K562 (cell line): ENCODE measurements around the gene VEGFA. TPM values are rescaled to one million over a fixed set of nuclear protein-coding genes. Genes with fewer than 3 reads are reported as not detected.

ENCODE experiments used
- ARNT ChIP-seq, 2 experiments: fragments of 450-650 bp; IDR thresholded peaks; 2 replicates each; pipeline ENCODE4 v1.6.1; 2016; ENCODE audit warnings: mild to moderate bottlenecking in 1 of 2
- ETV6 ChIP-seq, 3 experiments: fragments of 150-350 bp in 1 of 3; sonication (generic) in 1 of 3; formaldehyde crosslinking in 1 of 3; IDR thresholded peaks; 2 replicates each; pipeline versions ENCODE4 v1.6.1 to v1.8.0; 2014 to 2022; ENCODE audit warnings: borderline replicate concordance in 2 of 3, low read depth in 2 of 3, antibody characterized with exemption in 1 of 3, low read length in 1 of 3, mild to moderate bottlenecking in 1 of 3, missing genetic modification reagents in 1 of 3
- FOXM1 ChIP-seq, 2 experiments: fragments of 450-650 bp in 1 of 2; sonication (generic) in 1 of 2; formaldehyde crosslinking in 1 of 2; IDR thresholded peaks; 2 replicates each; pipeline versions ENCODE4 v1.6.1 to v1.9.0; 2017 to 2022; ENCODE audit warnings: low read depth in 2 of 2, mild to moderate bottlenecking in 2 of 2, missing genetic modification reagents in 1 of 2, moderate library complexity in 1 of 2
- MECOM ChIP-seq: fragments of 250-450 bp; sonication (Bioruptor Pico); IDR thresholded peaks from 2 replicates; pipeline ENCODE4 v1.8.0; 2022; ENCODE audit warnings: inconsistent platforms
- POLR2AphosphoS2 ChIP-seq: IDR thresholded peaks from 2 replicates; pipeline ENCODE4 v1.6.1; 2012; ENCODE audit warnings: low read length, improper control_type of control experiment
- POLR2H ChIP-seq: IDR thresholded peaks from 2 replicates; pipeline ENCODE4 v1.6.1; 2016; ENCODE audit warnings: missing genetic modification characterization, low read depth, mild to moderate bottlenecking, control low read depth, missing compliant biosample characterization, moderate library complexity
- PTBP1 ChIP-seq: fragments of 200-400 bp; formaldehyde crosslinking; IDR thresholded peaks from 2 replicates; pipeline ENCODE4 v1.6.1; 2017; ENCODE audit warnings: low read depth, low read length
- TARDBP ChIP-seq: fragments of 450-650 bp; IDR thresholded peaks from 2 replicates; pipeline ENCODE4 v1.6.1; 2016
- TRIM28 ChIP-seq: fragments of 450-650 bp; IDR thresholded peaks from 2 replicates; pipeline ENCODE4 v1.6.1; 2017
- ZBTB12 ChIP-seq: fragments of 250-450 bp; sonication (Bioruptor Pico); IDR thresholded peaks from 2 replicates; pipeline ENCODE4 v1.4.0; 2020
- ZNF584 ChIP-seq: fragments of 200-800 bp; sonication (Bioruptor generic); IDR thresholded peaks from 2 replicates; pipeline ENCODE4 v1.6.1; 2016; ENCODE audit warnings: low read depth, mild to moderate bottlenecking, missing genetic modification characterization, missing compliant biosample characterization
- ZNF830 ChIP-seq: fragments of 250-450 bp; sonication (Bioruptor Pico); IDR thresholded peaks from 2 replicates; pipeline ENCODE4 v1.5.0; 2021; ENCODE audit warnings: mild to moderate bottlenecking
- polyA plus RNA-seq, 8 experiments: library from polyadenylated mRNA; depleted of rRNA in 4 of 8; stranded (reverse) in 5 of 8; unstranded in 3 of 8; fragments of >200 nt; fragmentation: Nextera tagmentation in 2 of 8; fragmentation: Illumina TruSeq in 1 of 8; extraction: Ambion mirVana in 2 of 8; extraction: Trizol in 1 of 8; gene quantifications; 2 replicates each; pipeline versions ENCODE4 v1.2.1 to v1.2.3, GENCODE V29; 2011 to 2014; ENCODE audit warnings: inconsistent platforms in 1 of 8, missing spikeins in 1 of 8
- total RNA-seq, 7 experiments: library from RNA; depleted of rRNA in 6 of 7; stranded (reverse); fragments of >200 nt in 6 of 7; fragmentation: Illumina TruSeq in 2 of 7; extraction: Trizol in 2 of 7; gene quantifications; 2 replicates each; pipeline versions ENCODE4 v1.2.1 to v1.2.3, GENCODE V29; 2011 to 2021; ENCODE audit warnings: low replicate concordance in 1 of 7
- TF ChIP-seq, protein P1 (sequence below), 2 experiments: fragments of 450-650 bp; IDR thresholded peaks; 2 replicates each; pipeline ENCODE4 v1.6.1; 2016; ENCODE audit warnings: mild to moderate bottlenecking in 2 of 2, borderline replicate concordance in 1 of 2, low read depth in 1 of 2, moderate library complexity in 1 of 2
- TF ChIP-seq, protein P2 (sequence below): fragments of 250-450 bp; sonication (Bioruptor Pico); IDR thresholded peaks from 2 replicates; pipeline ENCODE4 v1.5.0; 2020; ENCODE audit warnings: mild to moderate bottlenecking, borderline replicate concordance

Gene VEGFA
- total and polyA plus RNA-seq, 9 of the 15 experiments (the other 6 are each of a cell fraction or from before 2014, with no cell fraction given), result 14.0 to 271 (median 124) TPM

DNA sequence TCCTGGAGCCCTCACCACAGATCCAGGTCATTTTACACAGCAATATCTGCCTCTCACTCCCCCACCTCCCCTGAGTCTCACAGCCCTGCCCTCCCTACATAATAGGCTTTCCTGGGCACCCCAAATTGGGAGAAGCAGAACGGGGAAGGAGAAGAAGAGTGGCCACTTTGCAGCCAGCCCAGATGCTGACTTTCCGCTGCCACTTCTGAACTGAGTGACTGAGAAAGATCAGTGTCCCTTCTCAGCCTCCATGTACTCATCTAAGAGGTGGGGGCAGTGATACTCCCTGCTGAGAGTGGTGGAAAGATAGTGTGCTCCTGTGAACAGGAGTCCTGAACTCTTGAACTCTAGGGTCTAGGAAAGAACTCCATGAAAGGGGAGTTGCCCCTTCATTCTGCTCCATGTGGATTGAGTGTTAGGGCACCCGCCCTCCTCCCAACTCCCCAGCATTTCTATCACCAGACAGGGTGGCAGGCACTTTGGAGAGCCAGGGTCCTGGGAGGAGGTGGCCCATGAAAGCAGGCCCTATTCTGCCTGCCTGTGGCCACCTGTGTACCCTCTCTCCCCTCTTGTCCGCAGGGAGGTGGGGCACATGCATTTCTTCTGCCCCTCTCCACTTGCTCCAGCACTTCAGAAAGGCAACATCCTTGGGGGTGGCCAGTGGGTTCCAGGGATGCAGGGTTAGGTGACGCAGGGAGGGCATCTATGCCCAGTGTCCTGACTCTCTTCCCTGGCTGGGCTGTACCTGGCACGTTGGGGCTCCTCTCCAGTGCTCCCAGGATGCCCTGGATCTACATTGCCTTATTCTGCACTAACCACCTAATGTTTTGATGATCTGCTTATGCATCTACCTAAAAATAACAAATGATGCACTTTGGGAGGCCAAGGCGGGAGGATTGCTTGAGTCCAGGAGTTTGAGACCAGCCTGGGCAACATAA lies 44.1 kb upstream of the VEGFA start (continued):
- TF ChIP-seq, protein P1, sequence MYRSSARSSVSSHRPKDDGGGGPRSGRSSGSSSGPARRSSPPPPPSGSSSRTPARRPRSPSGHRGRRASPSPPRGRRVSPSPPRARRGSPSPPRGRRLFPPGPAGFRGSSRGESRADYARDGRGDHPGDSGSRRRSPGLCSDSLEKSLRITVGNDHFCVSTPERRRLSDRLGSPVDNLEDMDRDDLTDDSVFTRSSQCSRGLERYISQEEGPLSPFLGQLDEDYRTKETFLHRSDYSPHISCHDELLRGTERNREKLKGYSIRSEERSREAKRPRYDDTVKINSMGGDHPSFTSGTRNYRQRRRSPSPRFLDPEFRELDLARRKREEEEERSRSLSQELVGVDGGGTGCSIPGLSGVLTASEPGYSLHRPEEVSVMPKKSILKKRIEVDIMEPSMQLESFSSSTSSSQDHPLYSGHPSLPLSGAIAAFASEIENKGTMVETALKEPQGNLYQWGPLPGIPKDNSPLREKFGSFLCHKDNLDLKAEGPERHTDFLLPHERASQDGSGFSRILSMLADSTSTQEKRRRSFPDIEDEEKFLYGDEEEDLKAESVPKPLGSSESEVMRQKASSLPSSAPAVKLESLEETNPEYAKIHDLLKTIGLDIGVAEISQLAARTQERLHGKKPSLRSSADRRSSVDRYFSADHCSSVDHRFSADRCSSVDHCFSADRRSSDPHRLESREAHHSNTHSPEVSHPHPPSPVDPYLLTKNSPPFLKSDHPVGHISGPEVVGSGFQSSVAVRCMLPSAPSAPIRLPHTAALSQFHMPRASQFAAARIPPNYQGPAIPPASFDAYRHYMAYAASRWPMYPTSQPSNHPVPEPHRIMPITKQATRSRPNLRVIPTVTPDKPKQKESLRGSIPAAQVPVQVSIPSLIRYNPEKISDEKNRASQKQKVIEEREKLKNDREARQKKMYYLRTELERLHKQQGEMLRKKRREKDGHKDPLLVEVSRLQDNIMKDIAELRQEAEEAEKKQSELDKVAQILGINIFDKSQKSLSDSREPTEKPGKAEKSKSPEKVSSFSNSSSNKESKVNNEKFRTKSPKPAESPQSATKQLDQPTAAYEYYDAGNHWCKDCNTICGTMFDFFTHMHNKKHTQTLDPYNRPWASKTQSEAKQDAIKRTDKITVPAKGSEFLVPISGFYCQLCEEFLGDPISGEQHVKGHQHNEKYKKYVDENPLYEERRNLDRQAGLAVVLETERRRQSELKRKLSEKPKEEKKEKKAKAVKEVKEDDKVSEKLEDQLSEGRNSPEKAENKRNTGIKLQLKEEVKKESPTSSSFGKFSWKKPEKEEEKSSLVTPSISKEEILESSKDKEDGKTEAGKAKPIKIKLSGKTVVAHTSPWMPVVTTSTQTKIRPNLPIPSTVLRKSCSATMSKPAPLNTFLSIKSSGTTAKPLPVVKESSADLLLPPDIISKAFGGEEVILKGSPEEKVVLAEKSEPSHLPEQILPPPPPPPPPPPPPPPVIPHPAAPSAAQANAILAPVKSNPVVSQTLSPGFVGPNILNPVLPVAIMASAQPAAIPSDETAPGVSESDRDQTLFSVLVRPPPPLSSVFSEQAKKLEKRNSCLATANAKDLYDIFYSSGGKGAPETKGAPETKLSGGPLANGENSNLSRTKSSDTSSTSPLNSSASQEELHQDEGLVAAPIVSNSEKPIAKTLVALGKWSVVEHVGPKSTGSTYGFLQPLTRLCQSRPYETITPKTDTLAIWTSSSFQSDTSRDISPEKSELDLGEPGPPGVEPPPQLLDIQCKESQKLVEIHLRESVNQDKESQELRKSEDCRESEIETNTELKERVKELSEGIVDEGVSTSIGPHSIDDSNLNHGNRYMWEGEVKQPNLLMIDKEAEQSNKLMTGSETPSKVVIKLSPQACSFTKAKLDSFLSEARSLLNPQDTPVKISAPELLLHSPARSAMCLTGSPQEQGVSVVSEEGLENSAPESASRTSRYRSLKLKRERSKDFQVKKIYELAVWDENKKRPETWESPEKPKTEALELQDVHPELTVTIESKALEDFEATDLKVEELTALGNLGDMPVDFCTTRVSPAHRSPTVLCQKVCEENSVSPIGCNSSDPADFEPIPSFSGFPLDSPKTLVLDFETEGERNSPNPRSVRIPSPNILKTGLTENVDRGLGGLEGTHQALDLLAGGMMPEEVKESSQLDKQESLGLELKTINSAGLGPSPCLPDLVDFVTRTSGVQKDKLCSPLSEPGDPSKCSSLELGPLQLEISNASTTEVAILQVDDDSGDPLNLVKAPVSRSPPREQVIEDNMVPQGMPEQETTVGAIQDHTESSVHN (IDR thresholded peaks at IDR 0.05; ENCODE audit: borderline replicate concordance in 1 of 2, low read depth in 1 of 2), result no peak
- TF ChIP-seq TRIM28 (no peak), FOXM1 (IDR thresholded peaks at IDR 0.05; ENCODE audit: low read depth) (no peak), FOXM1 (CRISPR knock-in tag; IDR thresholded peaks at IDR 0.05; ENCODE audit: low read depth) (no peak), ETV6 (IDR thresholded peaks at IDR 0.05; ENCODE audit: borderline replicate concordance in 1 of 2, low read depth in 2 of 2, low read length in 1 of 2) (0 out of 4 replicates have a peak, but pooled peaks of 1 of the 2 experiments have one; percentile 6), ETV6 (CRISPR knock-in tag; IDR thresholded peaks at IDR 0.05; ENCODE audit: borderline replicate concordance) (no peak), TARDBP (0 out of 2 replicates have a peak, but pooled peaks have one; percentile 7), ARNT (IDR thresholded peaks at IDR 0.05) (no peak), ZNF584 (CRISPR knock-in tag) (peak; percentile 48; the same call in 1 of the 2 replicates), ZNF830 (CRISPR knock-in tag) (peak; percentile 29; the same call in 1 of the 2 replicates), PTBP1 (no peak), POLR2AphosphoS2 (no peak), MECOM (CRISPR knock-in tag) (0 out of 2 replicates have a peak, but pooled peaks have one; percentile 27), POLR2H (tag) (no peak), ZBTB12 (CRISPR knock-in tag) (no peak)
- TF ChIP-seq, protein P2, sequence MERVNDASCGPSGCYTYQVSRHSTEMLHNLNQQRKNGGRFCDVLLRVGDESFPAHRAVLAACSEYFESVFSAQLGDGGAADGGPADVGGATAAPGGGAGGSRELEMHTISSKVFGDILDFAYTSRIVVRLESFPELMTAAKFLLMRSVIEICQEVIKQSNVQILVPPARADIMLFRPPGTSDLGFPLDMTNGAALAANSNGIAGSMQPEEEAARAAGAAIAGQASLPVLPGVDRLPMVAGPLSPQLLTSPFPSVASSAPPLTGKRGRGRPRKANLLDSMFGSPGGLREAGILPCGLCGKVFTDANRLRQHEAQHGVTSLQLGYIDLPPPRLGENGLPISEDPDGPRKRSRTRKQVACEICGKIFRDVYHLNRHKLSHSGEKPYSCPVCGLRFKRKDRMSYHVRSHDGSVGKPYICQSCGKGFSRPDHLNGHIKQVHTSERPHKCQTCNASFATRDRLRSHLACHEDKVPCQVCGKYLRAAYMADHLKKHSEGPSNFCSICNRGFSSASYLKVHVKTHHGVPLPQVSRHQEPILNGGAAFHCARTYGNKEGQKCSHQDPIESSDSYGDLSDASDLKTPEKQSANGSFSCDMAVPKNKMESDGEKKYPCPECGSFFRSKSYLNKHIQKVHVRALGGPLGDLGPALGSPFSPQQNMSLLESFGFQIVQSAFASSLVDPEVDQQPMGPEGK, result 0 out of 2 replicates have a peak, but pooled peaks have one; percentile 48
